ENCODE measurements around the gene CDH13. TPM values are rescaled to one million over a fixed set of nuclear protein-coding genes. Genes with fewer than 3 reads are reported as not detected.

CDH13 gene
- total and polyA plus RNA-seq, 9 donors = 1.9 to 34.2 (median 4.8) TPM

DNA sequence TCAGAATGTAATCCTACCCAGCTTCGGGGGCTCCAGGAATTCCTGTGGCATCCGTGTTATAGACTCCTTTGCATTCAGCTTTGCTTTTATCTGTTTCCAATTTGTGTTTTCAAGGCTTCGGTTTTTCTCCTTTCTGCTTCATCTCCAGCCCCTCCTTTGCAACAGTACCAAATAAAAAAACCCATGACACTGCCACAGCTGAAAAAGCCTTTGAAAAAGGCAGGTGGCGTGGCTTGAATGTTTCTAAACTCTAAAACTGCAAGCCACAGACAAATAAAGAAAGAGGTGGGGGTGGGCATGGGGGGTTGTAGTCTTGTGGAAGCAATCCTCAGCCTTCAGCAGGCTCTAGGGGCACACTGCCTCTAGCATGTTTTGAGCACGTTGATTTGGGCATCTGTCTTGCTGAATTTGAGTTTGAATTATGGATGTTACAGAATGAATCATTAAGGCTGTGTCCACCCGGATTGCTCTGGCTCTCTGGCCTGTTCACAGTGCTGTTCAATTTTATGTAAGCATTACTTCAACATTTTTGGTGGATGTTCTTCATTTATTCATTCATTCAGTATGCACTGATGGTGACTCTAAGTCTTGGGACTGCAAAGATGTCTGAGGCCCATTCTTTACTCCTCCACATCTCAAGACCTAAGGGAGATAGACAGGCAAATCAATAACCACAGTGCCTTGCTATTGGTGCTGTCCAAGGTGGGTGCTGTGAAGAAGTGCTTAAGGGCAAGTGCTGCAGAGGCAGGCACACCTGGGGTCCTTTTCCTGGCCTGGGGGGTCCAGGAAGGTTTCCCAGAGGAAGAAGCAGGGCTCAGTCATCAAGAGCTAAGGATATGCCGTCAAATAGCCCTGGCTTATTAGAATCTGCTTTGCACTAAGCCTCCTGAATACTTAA, 77.4 kb downstream of the CDH13 start:
- no peak overlapping the region for H3K4me3 ChIP-seq
- no peak overlapping the region for H3K27ac ChIP-seq
- H3K36me3 ChIP-seq = no peaks in the 10 kb centered on the region
- intact Hi-C loops (cut with DNase I) = no loop called here
- H3K27me3 ChIP-seq = no peaks in the 10 kb centered on the region
- no peaks in the 10 kb centered on the region for H3K9me3 ChIP-seq
- no peaks in the 10 kb centered on the region for H3K4me1 ChIP-seq (ENCODE audit: insufficient read depth)
- no peak for TF ChIP-seq EP300 (IDR thresholded peaks at IDR 0.05)
- TF ChIP-seq, protein P1, sequence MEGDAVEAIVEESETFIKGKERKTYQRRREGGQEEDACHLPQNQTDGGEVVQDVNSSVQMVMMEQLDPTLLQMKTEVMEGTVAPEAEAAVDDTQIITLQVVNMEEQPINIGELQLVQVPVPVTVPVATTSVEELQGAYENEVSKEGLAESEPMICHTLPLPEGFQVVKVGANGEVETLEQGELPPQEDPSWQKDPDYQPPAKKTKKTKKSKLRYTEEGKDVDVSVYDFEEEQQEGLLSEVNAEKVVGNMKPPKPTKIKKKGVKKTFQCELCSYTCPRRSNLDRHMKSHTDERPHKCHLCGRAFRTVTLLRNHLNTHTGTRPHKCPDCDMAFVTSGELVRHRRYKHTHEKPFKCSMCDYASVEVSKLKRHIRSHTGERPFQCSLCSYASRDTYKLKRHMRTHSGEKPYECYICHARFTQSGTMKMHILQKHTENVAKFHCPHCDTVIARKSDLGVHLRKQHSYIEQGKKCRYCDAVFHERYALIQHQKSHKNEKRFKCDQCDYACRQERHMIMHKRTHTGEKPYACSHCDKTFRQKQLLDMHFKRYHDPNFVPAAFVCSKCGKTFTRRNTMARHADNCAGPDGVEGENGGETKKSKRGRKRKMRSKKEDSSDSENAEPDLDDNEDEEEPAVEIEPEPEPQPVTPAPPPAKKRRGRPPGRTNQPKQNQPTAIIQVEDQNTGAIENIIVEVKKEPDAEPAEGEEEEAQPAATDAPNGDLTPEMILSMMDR (IDR thresholded peaks at IDR 0.05) = no peak
- no peak for TF ChIP-seq POLR2A (IDR thresholded peaks at IDR 0.05)
- no peak for DNase-seq
- WGBS, 3 donors = 24 to 44% (median 27%) methylated on average over 7 of the region's 7 CpGs

DNA sequence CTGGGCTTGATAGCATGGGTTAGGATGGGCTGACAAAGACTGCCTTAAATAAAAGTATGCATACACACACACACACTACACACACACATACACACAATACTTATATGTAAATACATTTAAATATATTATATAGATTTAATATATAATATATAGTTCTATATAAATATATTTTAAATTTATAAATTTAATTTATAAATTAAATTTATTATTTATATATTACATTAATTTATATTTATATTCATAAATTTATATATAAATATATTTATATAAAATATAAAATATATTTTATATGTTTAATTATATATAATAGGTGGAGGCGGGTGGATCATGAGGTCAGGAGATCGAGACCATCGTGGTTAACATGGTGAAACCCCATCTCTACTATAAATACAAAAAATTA, 83.2 kb downstream of the CDH13 start:
- H3K36me3 ChIP-seq = no peaks in the 10 kb centered on the region
- no peaks in the 10 kb centered on the region for H3K27me3 ChIP-seq
- no peak overlapping the region for H3K4me3 ChIP-seq
- TF ChIP-seq POLR2A (IDR thresholded peaks at IDR 0.05) = no peak
- TF ChIP-seq EP300 (IDR thresholded peaks at IDR 0.05) = no peak
- TF ChIP-seq, protein P1 (IDR thresholded peaks at IDR 0.05) = no peak
- intact Hi-C loops (cut with DNase I) = no loop called here
- no peaks in the 10 kb centered on the region for H3K4me1 ChIP-seq (ENCODE audit: insufficient read depth)
- H3K9me3 ChIP-seq = no peaks in the 10 kb centered on the region
- WGBS, 3 donors = 79 to 96% (median 81%) methylated on average over 3 of the region's 3 CpGs
- no peak for DNase-seq
- H3K27ac ChIP-seq = no peak overlapping the region

DNA sequence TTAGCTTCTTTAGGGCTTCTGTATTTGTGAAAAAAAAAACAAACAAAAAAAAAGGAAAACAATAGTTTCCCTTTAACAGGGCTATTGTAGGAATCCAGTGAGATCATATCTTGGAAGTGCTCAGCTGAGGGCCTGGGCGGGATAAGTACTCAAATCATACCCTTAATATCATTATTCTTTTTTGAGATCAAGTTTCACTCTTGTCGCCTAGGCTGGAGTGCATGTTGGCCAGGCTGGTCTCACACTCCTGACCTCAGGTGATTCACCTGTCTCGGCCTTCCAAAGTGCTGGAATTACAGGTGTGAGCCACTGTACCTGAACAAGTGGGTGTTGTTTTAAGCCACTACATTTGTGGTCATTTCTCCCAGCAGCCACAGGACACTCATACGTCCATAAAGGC, 87.0 kb downstream of the CDH13 start:
- Histone ChIP-seq H3K4me3 (no peak overlapping the region), H3K9me3 (no peaks in the 10 kb centered on the region), H3K27ac (no peak overlapping the region), H3K27me3 (no peaks in the 10 kb centered on the region), H3K4me1 (ENCODE audit: insufficient read depth) (no peaks in the 10 kb centered on the region), H3K36me3 (no peaks in the 10 kb centered on the region)
- WGBS, 3 donors = 71 to 89% (median 78%) methylated on average over 4 of the region's 4 CpGs
- no peak for DNase-seq
- TF ChIP-seq, protein P1 (IDR thresholded peaks at IDR 0.05) = no peak
- no peak for TF ChIP-seq EP300 (IDR thresholded peaks at IDR 0.05)
- no peak for TF ChIP-seq POLR2A (IDR thresholded peaks at IDR 0.05)
- intact Hi-C loops (cut with DNase I) = no loop called here

DNA sequence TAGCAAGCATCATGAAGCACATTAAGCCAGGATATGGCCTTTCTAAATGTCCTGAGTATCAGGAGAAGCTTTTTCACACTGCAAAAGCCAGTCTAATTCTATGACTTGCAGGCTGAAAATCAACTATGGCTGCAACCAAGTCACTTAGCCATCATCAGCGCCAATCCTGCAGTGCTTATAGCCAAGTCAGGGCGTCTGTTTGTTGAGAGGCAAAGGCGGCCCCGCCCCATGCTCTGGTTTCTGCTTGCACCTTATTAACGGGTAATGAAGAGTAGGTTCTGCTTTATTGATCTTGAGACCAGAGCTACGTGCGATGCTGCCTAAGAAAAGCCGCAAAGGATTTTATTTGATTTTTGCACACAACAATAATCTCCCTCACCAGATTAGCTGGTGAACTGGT, 88.4 kb downstream of the CDH13 start:
- H3K36me3 ChIP-seq = no peaks in the 10 kb centered on the region
- intact Hi-C loops (cut with DNase I) = no loop called here
- no peaks in the 10 kb centered on the region for H3K9me3 ChIP-seq
- no peak overlapping the region for H3K27ac ChIP-seq
- H3K4me3 ChIP-seq = no peak overlapping the region
- H3K4me1 ChIP-seq (ENCODE audit: insufficient read depth) = no peaks in the 10 kb centered on the region
- WGBS, 3 donors = 73 to 85% (median 80%) methylated on average over 8 of the region's 8 CpGs
- H3K27me3 ChIP-seq = no peaks in the 10 kb centered on the region
- DNase-seq = no peak
- TF ChIP-seq EP300 (IDR thresholded peaks at IDR 0.05) (no peak), POLR2A (IDR thresholded peaks at IDR 0.05) (no peak)
- TF ChIP-seq, protein P1 (IDR thresholded peaks at IDR 0.05) = no peak
